ENCODE data around the gene USP19. TPM values are rescaled to one million over a fixed set of nuclear protein-coding genes. Genes with fewer than 3 reads are reported as not detected.

Gene USP19
- total RNA-seq, 6 experiments from 2014 or later = 35.2 to 49.2 (median 42.6) TPM

- peak overlapping the region; percentile 58 for H3K27ac Mint-ChIP-seq
- peaks cover 6% of the 10 kb centered on the region for H3K27me3 Mint-ChIP-seq (ENCODE audit: insufficient read depth)
- peaks cover 13% of the 10 kb centered on the region for H3K36me3 Mint-ChIP-seq (ENCODE audit: low read depth)
- peaks cover 13% of the 10 kb centered on the region for H3K4me1 Mint-ChIP-seq (ENCODE audit: low read depth)
- peak overlapping the region; percentile 30; the same call in 1 of the 2 replicates for H3K4me3 Mint-ChIP-seq
- TF ChIP-seq, protein P1, sequence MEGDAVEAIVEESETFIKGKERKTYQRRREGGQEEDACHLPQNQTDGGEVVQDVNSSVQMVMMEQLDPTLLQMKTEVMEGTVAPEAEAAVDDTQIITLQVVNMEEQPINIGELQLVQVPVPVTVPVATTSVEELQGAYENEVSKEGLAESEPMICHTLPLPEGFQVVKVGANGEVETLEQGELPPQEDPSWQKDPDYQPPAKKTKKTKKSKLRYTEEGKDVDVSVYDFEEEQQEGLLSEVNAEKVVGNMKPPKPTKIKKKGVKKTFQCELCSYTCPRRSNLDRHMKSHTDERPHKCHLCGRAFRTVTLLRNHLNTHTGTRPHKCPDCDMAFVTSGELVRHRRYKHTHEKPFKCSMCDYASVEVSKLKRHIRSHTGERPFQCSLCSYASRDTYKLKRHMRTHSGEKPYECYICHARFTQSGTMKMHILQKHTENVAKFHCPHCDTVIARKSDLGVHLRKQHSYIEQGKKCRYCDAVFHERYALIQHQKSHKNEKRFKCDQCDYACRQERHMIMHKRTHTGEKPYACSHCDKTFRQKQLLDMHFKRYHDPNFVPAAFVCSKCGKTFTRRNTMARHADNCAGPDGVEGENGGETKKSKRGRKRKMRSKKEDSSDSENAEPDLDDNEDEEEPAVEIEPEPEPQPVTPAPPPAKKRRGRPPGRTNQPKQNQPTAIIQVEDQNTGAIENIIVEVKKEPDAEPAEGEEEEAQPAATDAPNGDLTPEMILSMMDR (IDR thresholded peaks at IDR 0.05) = no peak
- no peak for DNase-seq
- H3K9me3 Mint-ChIP-seq = no peaks in the 10 kb centered on the region
Observed at GRCh38 chr3:49121132-49121736, 611 bp upstream of the USP19 start.

- peak overlapping the region; percentile 94 for H3K27ac Mint-ChIP-seq
- no peak for DNase-seq
Observed at GRCh38 chr3:49120096-49120437, 556 bp downstream of the USP19 start.

DNA sequence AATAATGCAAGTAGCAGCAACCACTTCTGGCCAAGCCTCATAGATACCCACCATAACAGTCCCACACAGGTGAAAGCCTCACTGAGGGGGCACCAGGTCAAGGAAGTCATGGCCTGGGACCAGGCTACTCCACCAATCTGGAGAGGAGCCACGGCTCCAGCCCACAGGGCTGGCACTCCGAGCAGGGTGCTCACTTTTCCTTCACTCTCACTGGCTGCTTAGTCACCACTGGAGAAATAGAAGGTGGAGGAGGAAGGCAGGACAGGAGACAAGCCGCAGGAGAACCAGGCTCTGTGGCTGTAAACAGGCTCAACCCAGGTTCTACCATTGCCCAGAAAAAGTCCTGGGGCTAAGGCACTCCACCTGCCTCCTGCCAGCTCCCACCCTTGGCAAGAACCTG lies 1.2 kb downstream of the USP19 start:
- Mint-ChIP-seq H3K36me3 (ENCODE audit: low read depth) (peaks cover 24% of the 10 kb centered on the region), H3K4me1 (ENCODE audit: low read depth) (peaks cover 13% of the 10 kb centered on the region), H3K27me3 (ENCODE audit: insufficient read depth) (peaks cover 2% of the 10 kb centered on the region), H3K9me3 (no peaks in the 10 kb centered on the region), H3K27ac (peak overlapping the region; percentile 94), H3K4me3 (peak overlapping the region; percentile 93)
- peak; percentile 56 for DNase-seq
- TF ChIP-seq, protein P1 (IDR thresholded peaks at IDR 0.05) = no peak

More at GRCh38 chr3:49120096-49120437, 556 bp downstream of the USP19 start:
- peaks cover 13% of the 10 kb centered on the region for H3K4me1 Mint-ChIP-seq (ENCODE audit: low read depth)
- H3K4me3 Mint-ChIP-seq = peak overlapping the region; percentile 93
- H3K27me3 Mint-ChIP-seq (ENCODE audit: insufficient read depth) = peaks cover 4% of the 10 kb centered on the region
- TF ChIP-seq, protein P1 (IDR thresholded peaks at IDR 0.05) = 0 out of 2 replicates have a peak, but pooled peaks have one; percentile 21
- H3K36me3 Mint-ChIP-seq (ENCODE audit: low read depth) = peaks cover 24% of the 10 kb centered on the region
- H3K9me3 Mint-ChIP-seq = no peaks in the 10 kb centered on the region

GRCh38 chr3:49119036-49119435 lies 1.6 kb downstream of the USP19 start:
- no peaks in the 10 kb centered on the region for H3K9me3 Mint-ChIP-seq
- H3K4me3 Mint-ChIP-seq = peak overlapping the region; percentile 93
- peak overlapping the region; percentile 94 for H3K27ac Mint-ChIP-seq
- peaks cover 13% of the 10 kb centered on the region for H3K4me1 Mint-ChIP-seq (ENCODE audit: low read depth)
- H3K27me3 Mint-ChIP-seq (ENCODE audit: insufficient read depth) = peaks cover 2% of the 10 kb centered on the region
- no peak for DNase-seq
- TF ChIP-seq, protein P1 (IDR thresholded peaks at IDR 0.05) = no peak
- peaks cover 24% of the 10 kb centered on the region for H3K36me3 Mint-ChIP-seq (ENCODE audit: low read depth)

DNA sequence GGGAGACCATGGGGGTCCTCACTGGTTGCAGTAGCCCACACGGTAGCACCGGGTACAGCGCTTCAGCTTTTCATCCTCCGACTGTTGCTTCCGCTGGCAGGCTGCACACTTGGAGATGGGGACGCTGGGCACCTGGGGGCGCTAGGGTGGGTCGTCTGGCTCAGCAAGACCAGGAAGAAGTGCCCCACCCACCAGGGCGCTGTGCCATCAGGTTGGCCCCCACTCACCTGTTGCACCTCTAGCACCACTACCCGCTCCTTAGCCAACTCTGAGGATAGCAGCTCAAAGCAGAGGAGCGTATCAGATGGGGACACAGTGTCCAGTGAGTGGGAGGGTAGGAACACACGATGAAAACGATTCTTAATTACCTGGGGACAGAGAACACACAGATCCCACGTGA lies 8.4 kb downstream of the USP19 start:
- Mint-ChIP-seq H3K4me1 (ENCODE audit: low read depth) (no peaks in the 10 kb centered on the region), H3K4me3 (no peak overlapping the region), H3K9me3 (no peaks in the 10 kb centered on the region), H3K27me3 (ENCODE audit: insufficient read depth) (no peaks in the 10 kb centered on the region; the same call in 1 of the 2 replicates), H3K36me3 (ENCODE audit: low read depth) (peaks cover 24% of the 10 kb centered on the region; the same call in 1 of the 2 replicates), H3K27ac (no peak overlapping the region)
- no peak for DNase-seq
- TF ChIP-seq, protein P1 (IDR thresholded peaks at IDR 0.05) = no peak
